ENCODE measurements around the gene FTO. TPM values are rescaled to one million over a fixed set of nuclear protein-coding genes. Genes with fewer than 3 reads are reported as not detected.

FTO gene
- total RNA-seq, 4 donors from 2014 or later = 21.3 to 50.5 (median 40.8) TPM

DNA sequence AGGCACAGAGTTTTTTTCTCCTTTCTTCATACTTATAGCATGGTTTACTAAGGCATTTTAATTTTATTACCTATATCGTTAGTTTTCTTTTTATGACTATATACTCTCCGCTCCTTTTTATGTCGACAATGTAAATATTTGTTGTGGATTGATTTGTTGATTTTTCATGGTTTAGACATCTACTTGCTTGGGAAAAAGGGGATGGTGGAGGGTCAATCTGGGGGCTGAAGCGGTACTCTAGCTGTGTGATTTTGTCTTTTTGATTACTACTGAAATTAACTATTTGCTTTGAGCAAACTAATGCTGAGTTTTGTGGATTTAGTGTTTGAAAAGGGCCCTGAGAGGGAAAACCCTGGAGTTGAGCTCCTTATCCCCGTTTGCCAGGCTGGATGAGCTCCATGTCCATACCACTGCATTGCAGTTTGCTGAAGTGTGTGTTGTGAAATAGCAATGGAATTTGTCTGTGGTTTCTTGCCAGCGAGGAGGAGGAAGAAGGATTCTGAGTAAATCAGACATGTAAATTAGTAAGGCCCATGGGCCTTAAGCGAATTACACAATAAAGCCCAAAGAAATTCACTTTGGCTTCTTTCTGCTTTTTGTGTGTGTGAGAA lies 72.0 kb downstream of the FTO start:
- 28% methylated on average over 6 to 7 of the region's 7 CpGs for WGBS, 2 donors (ENCODE audit: low coverage in 1 of 2)
- in situ Hi-C loops (cut with MboI; ENCODE audit: low pct_ligation_motif_present in 1 of 4, low pct_unique_long_range_greater_than_20kb in 1 of 4, low sequenced_read_pairs in 3 of 4) (no loop called here), intact Hi-C loops (cut with DNase I; ENCODE audit: low total_unique reads) (no loop called here)

GRCh38 chr16:53779186-53779585 lies 75.2 kb downstream of the FTO start:
- Histone ChIP-seq H3K27me3 (no peaks in the 10 kb centered on the region), H3K9me3 (no peaks in the 10 kb centered on the region), H3K27ac (no peak overlapping the region), H3K36me3 (no peaks in the 10 kb centered on the region), H3K4me3 (no peak overlapping the region), H3K4me1 (peaks cover 23 to 53% (median 36%) of the 10 kb centered on the region in 4 donors)
- in situ Hi-C loops (cut with MboI; ENCODE audit: low pct_ligation_motif_present in 1 of 4, low pct_unique_long_range_greater_than_20kb in 1 of 4, low sequenced_read_pairs in 3 of 4) = no loop called here
- DNase-seq = no peak
- WGBS, 2 donors (ENCODE audit: low coverage in 1 of 2) = 84 to 85% methylated on average over 3 of the region's 3 CpGs
- TF ChIP-seq POLR2A (IDR thresholded peaks at IDR 0.05) (no peak), POLR2AphosphoS5 (IDR thresholded peaks at IDR 0.05) (no peak), EP300 (IDR thresholded peaks at IDR 0.05; ENCODE audit: low read depth) (no peak), CTCF (IDR thresholded peaks at IDR 0.05) (no peak)
- intact Hi-C loops (cut with DNase I; ENCODE audit: low total_unique reads) = no loop called here

More for the DNA sequence above, 72.0 kb downstream of the FTO start:
- Histone ChIP-seq H3K4me3 (no peak overlapping the region), H3K36me3 (no peaks in the 10 kb centered on the region), H3K9me3 (no peaks in the 10 kb centered on the region), H3K27me3 (no peaks in the 10 kb centered on the region), H3K27ac (peak overlapping the region; percentile 40 to 63 (median 58)), H3K4me1 (peaks cover 27 to 76% (median 57%) of the 10 kb centered on the region in 4 donors)
- DNase-seq = peak; percentile 44
- no peak for TF ChIP-seq POLR2A (IDR thresholded peaks at IDR 0.05)
- TF ChIP-seq CTCF (IDR thresholded peaks at IDR 0.05) = no peak
- TF ChIP-seq POLR2AphosphoS5 (IDR thresholded peaks at IDR 0.05) = peak in 1 of 3 donors; percentile 11

- TF ChIP-seq POLR2AphosphoS5 (IDR thresholded peaks at IDR 0.05) = no peak
- TF ChIP-seq CTCF (IDR thresholded peaks at IDR 0.05) = no peak
- no peak for TF ChIP-seq EP300 (IDR thresholded peaks at IDR 0.05; ENCODE audit: low read depth)
- no peak for TF ChIP-seq POLR2A (IDR thresholded peaks at IDR 0.05)
- in situ Hi-C loops (cut with MboI; ENCODE audit: low pct_ligation_motif_present in 1 of 4, low pct_unique_long_range_greater_than_20kb in 1 of 4, low sequenced_read_pairs in 3 of 4) (no loop called here), intact Hi-C loops (cut with DNase I; ENCODE audit: low total_unique reads) (no loop called here)
- peaks cover 17 to 44% (median 28%) of the 10 kb centered on the region in 4 donors for H3K4me1 ChIP-seq
- H3K36me3 ChIP-seq = no peaks in the 10 kb centered on the region
- H3K27ac ChIP-seq = no peak overlapping the region
- no peaks in the 10 kb centered on the region for H3K9me3 ChIP-seq
- DNase-seq = peak; percentile 42
- WGBS, 2 donors (ENCODE audit: low coverage in 1 of 2) = 83 to 100% methylated on average over 1 to 3 of the region's 3 CpGs
- H3K4me3 ChIP-seq = no peak overlapping the region
- H3K27me3 ChIP-seq = no peaks in the 10 kb centered on the region
Measured at GRCh38 chr16:53780051-53780450, 76.1 kb downstream of the FTO start.

- no peak for DNase-seq
- in situ Hi-C loops (cut with MboI; ENCODE audit: low pct_ligation_motif_present in 1 of 4, low pct_unique_long_range_greater_than_20kb in 1 of 4, low sequenced_read_pairs in 3 of 4) (no loop called here), intact Hi-C loops (cut with DNase I; ENCODE audit: low total_unique reads) (no loop called here)
- TF ChIP-seq POLR2AphosphoS5 (IDR thresholded peaks at IDR 0.05) (no peak), CTCF (IDR thresholded peaks at IDR 0.05) (no peak)
- Histone ChIP-seq H3K27ac (no peak overlapping the region), H3K4me3 (no peak overlapping the region), H3K36me3 (no peaks in the 10 kb centered on the region), H3K27me3 (no peaks in the 10 kb centered on the region), H3K9me3 (no peaks in the 10 kb centered on the region), H3K4me1 (peaks cover 6 to 33% (median 17%) of the 10 kb centered on the region in 4 donors)
- WGBS, 2 donors (ENCODE audit: low coverage in 1 of 2) = 86 to 100% methylated on average over 1 of the region's 1 CpG
Measured at GRCh38 chr16:53781023-53781605, 77.2 kb downstream of the FTO start.
